Type B pancreatic cell (in vitro differentiated cells): ENCODE measurements around the gene AKR1D1. TPM values are rescaled to one million over a fixed set of nuclear protein-coding genes. Genes with fewer than 3 reads are reported as not detected.
"Not testable (repeated sequence)": the region's sequence is repeated elsewhere in the genome, so short reads cannot be mapped to it uniquely, and the experiment has no call there.

Source experiments
- DNase-seq: peaks from one replicate; pipeline ENCODE4 v3.0.0; 2021; ENCODE audit warnings: mixed read lengths; ENCODE audit not compliant: unreplicated experiment; ENCODE audit errors: extremely low spot score
- H3K27ac Mint-ChIP-seq: 2 replicates; pipeline ENCODE4 v1.8.0; 2021; ENCODE audit warnings: mild to moderate bottlenecking, mixed read lengths
- H3K27me3 Mint-ChIP-seq: 2 replicates; pipeline ENCODE4 v1.8.0; 2021; ENCODE audit warnings: mixed read lengths
- H3K36me3 Mint-ChIP-seq: 2 replicates; pipeline ENCODE4 v1.8.0; 2021; ENCODE audit warnings: mixed read lengths
- H3K4me1 Mint-ChIP-seq: one replicate; pipeline ENCODE4 v1.8.0; 2021; ENCODE audit warnings: mixed read lengths; ENCODE audit not compliant: unreplicated experiment
- H3K4me3 Mint-ChIP-seq: 2 replicates; pipeline ENCODE4 v1.8.0; 2021; ENCODE audit warnings: mild to moderate bottlenecking, mixed read lengths
- H3K9me3 Mint-ChIP-seq: 2 replicates; pipeline ENCODE4 v1.8.0; 2021; ENCODE audit warnings: mixed read lengths
- CTCF ChIP-seq: fragments of 200-600 bp; sonication (generic); conservative IDR thresholded peaks from 2 replicates; pipeline ENCODE4 v1.5.0; 2021; ENCODE audit warnings: antibody characterized with exemption, mild to moderate bottlenecking
- total RNA-seq: library from RNA; stranded (reverse); gene quantifications from 2 replicates; pipeline ENCODE4 v1.2.1, GENCODE V29; 2021; ENCODE audit warnings: low replicate concordance

AKR1D1 gene
- total RNA-seq, 1 donor from 2014 or later, result not detected

- no peaks in the 10 kb centered on the region for H3K36me3 Mint-ChIP-seq
- H3K4me3 Mint-ChIP-seq, result no peak overlapping the region
- no peaks in the 10 kb centered on the region for H3K27me3 Mint-ChIP-seq
- H3K4me1 Mint-ChIP-seq, result no peaks in the 10 kb centered on the region
- DNase-seq, result no peak
- H3K9me3 Mint-ChIP-seq, result no peaks in the 10 kb centered on the region
- no peak for TF ChIP-seq CTCF
- H3K27ac Mint-ChIP-seq, result no peak overlapping the region
Observed at GRCh38 chr7:138138244-138138643, 62.0 kb downstream of the AKR1D1 start.

- Mint-ChIP-seq H3K27me3 (no peaks in the 10 kb centered on the region), H3K4me3 (no peak overlapping the region), H3K36me3 (no peaks in the 10 kb centered on the region), H3K27ac (no peak overlapping the region), H3K9me3 (peaks cover 5% of the 10 kb centered on the region), H3K4me1 (no peaks in the 10 kb centered on the region)
- no peak for TF ChIP-seq CTCF
- DNase-seq, result no peak
Observed at GRCh38 chr7:138142583-138143201, 66.4 kb downstream of the AKR1D1 start.

GRCh38 chr7:138144958-138145357 lies 68.7 kb downstream of the AKR1D1 start:
- no peak for TF ChIP-seq CTCF
- Mint-ChIP-seq H3K27ac (no peak overlapping the region), H3K27me3 (no peaks in the 10 kb centered on the region), H3K4me1 (no peaks in the 10 kb centered on the region), H3K9me3 (peaks cover 5% of the 10 kb centered on the region), H3K4me3 (no peak overlapping the region), H3K36me3 (no peaks in the 10 kb centered on the region)
- DNase-seq, result no peak

- not testable (repeated sequence) for H3K27me3 Mint-ChIP-seq, H3K4me3 Mint-ChIP-seq, H3K36me3 Mint-ChIP-seq, DNase-seq, H3K9me3 Mint-ChIP-seq, H3K4me1 Mint-ChIP-seq, H3K27ac Mint-ChIP-seq
Observed at GRCh38 chr7:138146221-138146620, 70.0 kb downstream of the AKR1D1 start.

- not testable (repeated sequence) for H3K36me3 Mint-ChIP-seq, H3K4me3 Mint-ChIP-seq, H3K9me3 Mint-ChIP-seq, H3K27me3 Mint-ChIP-seq, H3K27ac Mint-ChIP-seq, DNase-seq, H3K4me1 Mint-ChIP-seq
Observed at GRCh38 chr7:138146757-138147734, 70.8 kb downstream of the AKR1D1 start.

GRCh38 chr7:138151731-138152577 lies 75.7 kb downstream of the AKR1D1 start:
- Mint-ChIP-seq H3K9me3 (peaks cover 7% of the 10 kb centered on the region), H3K4me1 (no peaks in the 10 kb centered on the region), H3K36me3 (no peaks in the 10 kb centered on the region), H3K27me3 (no peaks in the 10 kb centered on the region), H3K4me3 (no peak overlapping the region), H3K27ac (no peak overlapping the region)
- TF ChIP-seq CTCF, result no peak
- DNase-seq, result no peak
